Rectal smooth muscle tissue (tissue), 1 donor: Measurements from ENCODE around the gene FMO5.

Source experiments
- H3K27ac ChIP-seq: one replicate; pipeline ENCODE4 v1.7.0; 2013; ENCODE audit warnings: low read depth, low read length, inconsistent platforms
- H3K27me3 ChIP-seq: one replicate; pipeline ENCODE4 v1.7.0; 2013; ENCODE audit warnings: low read length; ENCODE audit not compliant: control insufficient read depth, insufficient read depth
- H3K36me3 ChIP-seq: one replicate; pipeline ENCODE4 v1.7.0; 2013; ENCODE audit warnings: low read length; ENCODE audit not compliant: control insufficient read depth, insufficient read depth
- H3K4me1 ChIP-seq: one replicate; pipeline ENCODE4 v1.7.0; 2013; ENCODE audit warnings: low read length; ENCODE audit not compliant: control insufficient read depth, insufficient read depth
- H3K4me3 ChIP-seq: one replicate; pipeline ENCODE4 v1.7.0; 2013; ENCODE audit warnings: low read length
- H3K9ac ChIP-seq: one replicate; pipeline ENCODE4 v1.7.0; 2013; ENCODE audit warnings: low read length

The FMO5 gene, protein sequence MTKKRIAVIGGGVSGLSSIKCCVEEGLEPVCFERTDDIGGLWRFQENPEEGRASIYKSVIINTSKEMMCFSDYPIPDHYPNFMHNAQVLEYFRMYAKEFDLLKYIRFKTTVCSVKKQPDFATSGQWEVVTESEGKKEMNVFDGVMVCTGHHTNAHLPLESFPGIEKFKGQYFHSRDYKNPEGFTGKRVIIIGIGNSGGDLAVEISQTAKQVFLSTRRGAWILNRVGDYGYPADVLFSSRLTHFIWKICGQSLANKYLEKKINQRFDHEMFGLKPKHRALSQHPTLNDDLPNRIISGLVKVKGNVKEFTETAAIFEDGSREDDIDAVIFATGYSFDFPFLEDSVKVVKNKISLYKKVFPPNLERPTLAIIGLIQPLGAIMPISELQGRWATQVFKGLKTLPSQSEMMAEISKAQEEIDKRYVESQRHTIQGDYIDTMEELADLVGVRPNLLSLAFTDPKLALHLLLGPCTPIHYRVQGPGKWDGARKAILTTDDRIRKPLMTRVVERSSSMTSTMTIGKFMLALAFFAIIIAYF

DNA sequence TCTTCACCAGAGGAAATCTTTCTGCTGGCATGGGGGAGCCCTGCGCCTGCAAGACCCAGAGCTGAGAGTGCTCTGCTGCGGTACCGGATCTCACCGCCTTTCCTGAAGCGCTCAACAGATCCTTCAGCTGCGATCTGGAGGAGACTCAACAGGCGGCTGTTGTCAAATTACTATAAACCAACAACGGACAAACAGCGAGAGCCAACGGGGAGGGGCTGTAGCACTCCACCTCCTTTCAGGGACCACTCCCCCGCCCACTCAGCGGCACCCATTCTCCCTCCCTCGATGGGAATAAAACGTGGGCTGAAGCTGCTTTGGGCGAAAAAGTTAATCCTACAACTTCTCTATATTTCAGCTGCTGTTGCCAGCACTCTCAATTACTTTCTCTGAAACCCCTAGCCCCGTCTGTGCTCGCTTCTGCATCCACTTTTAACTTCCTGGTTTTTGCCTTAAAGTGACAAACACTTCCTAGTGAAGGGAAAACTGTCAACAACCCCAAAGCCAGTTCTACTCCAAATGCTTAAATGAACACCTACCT is at the start of gene FMO5:
FMO5 (minus strand) TSS at position 147 of the 538 bp plus-strand sequence. CDS start 310 bp downstream, outside the sequence.
- peak within 1 kb of the TSS; percentile 29 for H3K9ac ChIP-seq
- no peaks in the 10 kb centered on the region for H3K36me3 ChIP-seq
- H3K4me1 ChIP-seq: no peaks in the 10 kb centered on the region
- H3K4me3 ChIP-seq: peak within 1 kb of the TSS; percentile 84
- peak within 1 kb of the TSS; percentile 59 for H3K27ac ChIP-seq
- H3K27me3 ChIP-seq: no peaks in the 10 kb centered on the region

DNA sequence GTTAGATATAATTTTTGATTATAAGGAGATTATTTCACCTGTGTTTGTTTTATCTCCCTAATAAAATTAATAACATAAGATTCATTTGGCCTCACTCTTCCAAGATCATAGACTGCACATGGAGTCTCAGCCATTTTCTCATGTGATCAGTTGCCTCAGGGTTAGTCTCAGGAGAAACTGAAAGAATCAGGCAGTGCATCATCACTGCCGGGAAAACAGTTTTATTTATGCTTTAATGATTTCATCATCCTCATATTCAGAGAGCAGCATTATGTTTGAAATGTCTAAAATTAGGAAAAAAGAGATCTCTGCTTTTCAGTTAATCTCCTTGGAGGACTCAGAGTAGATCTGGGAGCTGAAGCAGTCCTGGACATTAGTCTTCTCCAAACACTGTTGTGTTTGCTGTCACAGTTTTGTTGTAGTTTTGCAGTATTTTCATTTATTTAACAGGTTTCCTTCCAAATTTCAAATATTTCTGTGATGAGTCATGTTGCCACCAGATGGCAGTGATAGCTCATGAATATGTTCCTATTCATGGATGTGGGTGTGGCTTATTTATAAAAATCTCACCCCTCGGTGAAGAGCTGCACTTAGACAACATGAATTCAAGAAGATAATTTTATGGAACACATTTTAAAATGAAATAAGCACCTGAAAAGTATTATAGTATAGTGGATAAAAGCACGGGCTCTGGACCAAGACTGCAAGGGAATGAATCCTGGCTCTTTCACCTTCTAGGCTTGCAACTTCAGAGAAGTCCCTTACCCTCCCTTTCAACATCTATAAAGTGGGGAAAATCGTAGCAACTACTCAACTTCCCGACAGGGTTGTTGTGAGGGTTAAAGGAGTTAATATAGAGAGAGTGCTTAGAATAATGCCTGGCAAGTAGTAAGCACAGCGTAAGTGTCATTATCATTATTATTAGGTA is 48.5 kb upstream of the FMO5 start:
- no peaks in the 10 kb centered on the region for H3K27me3 ChIP-seq
- no peak overlapping the region for H3K27ac ChIP-seq
- peaks cover 16% of the 10 kb centered on the region for H3K36me3 ChIP-seq

DNA sequence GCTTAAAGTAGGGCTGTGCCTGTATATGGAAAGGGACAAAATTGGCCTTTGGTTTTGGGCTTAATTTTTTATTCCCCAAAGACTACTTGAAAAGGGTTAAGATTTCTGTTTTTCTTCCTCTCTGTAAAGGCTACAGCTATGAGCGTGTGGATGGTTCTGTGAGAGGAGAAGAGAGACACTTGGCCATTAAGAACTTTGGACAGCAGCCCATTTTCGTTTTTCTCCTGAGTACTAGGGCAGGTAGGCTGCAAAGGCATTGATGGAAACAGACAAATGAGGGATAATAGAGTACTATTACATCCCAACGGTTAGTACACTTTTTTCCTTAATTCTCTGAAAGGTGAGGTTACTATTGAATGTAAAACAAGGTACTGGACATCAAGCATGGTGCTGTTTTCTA is 46.9 kb upstream of the FMO5 start:
- H3K9ac ChIP-seq: no peak overlapping the region
- no peaks in the 10 kb centered on the region for H3K27me3 ChIP-seq
- no peaks in the 10 kb centered on the region for H3K4me1 ChIP-seq
- no peak overlapping the region for H3K27ac ChIP-seq
- H3K36me3 ChIP-seq: peaks cover 8% of the 10 kb centered on the region
- no peak overlapping the region for H3K4me3 ChIP-seq

More for the DNA sequence above, 48.5 kb upstream of the FMO5 start:
- H3K9ac ChIP-seq: no peak overlapping the region
- H3K4me1 ChIP-seq: no peaks in the 10 kb centered on the region
- H3K4me3 ChIP-seq: no peak overlapping the region

DNA sequence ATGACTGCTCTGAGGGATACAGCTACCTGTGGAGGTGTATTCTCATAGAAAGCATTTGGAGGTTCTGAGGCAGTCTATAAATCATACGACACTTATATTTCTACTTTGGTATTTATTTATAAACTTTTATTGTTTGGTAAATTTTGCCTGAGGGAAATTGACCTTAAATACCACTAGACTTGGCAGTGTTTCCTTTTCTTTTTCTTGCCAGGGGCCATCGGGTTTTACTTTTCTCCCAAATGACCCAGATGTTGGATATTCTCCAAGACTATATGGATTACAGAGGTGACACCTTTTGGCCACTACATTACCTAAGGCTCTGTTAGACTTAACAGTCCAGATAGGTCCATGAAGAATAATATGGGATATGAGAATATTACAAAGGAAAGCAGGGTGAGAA is 45.6 kb upstream of the FMO5 start:
- Histone ChIP-seq H3K9ac (no peak overlapping the region), H3K27me3 (no peaks in the 10 kb centered on the region), H3K27ac (no peak overlapping the region), H3K4me3 (no peak overlapping the region), H3K36me3 (no peaks in the 10 kb centered on the region), H3K4me1 (no peaks in the 10 kb centered on the region)

DNA sequence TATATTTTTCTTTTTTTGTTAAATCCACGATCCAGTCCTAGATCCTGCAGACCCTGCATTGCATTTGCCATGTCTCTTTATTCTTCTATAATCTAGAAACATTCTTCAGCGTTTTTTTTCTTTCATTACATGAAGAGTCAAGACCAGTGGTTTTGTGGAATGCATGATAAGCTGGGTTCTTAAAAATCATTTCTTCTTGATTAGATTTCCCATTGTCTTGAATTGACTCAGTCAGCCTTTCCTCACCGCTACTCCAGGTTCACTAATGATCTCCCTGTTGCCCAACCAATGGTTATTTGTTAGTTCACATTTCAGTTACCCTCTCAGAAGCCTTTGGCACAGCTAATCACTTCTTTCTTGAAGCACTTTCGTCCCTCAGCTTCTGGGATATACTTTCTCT is 42.6 kb upstream of the FMO5 start:
- H3K4me1 ChIP-seq: no peaks in the 10 kb centered on the region
- no peak overlapping the region for H3K4me3 ChIP-seq
- no peaks in the 10 kb centered on the region for H3K36me3 ChIP-seq
- H3K9ac ChIP-seq: no peak overlapping the region
- H3K27ac ChIP-seq: no peak overlapping the region
- H3K27me3 ChIP-seq: no peaks in the 10 kb centered on the region

DNA sequence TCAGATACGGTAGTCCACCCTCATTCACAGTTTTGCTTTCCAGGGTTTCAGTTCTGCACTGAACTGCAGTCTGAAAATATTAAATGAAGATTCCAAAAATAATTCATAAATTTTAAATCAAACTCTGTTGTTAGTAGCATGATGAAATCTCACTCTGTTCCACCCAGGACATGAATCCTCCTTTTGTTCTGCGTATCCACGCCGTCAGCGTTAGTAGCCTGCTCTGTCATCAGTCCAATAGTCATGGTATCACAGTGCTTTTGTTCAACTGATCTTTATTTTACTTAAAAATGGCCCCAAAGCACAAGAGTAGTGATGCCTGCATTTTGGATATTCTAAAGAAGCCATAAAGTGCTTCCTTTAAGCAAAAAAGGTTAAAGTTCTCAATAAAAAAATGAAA is 41.2 kb upstream of the FMO5 start:
- H3K36me3 ChIP-seq: no peaks in the 10 kb centered on the region
- no peak overlapping the region for H3K4me3 ChIP-seq
- no peak overlapping the region for H3K27ac ChIP-seq
- no peak overlapping the region for H3K9ac ChIP-seq
- no peaks in the 10 kb centered on the region for H3K4me1 ChIP-seq
- no peaks in the 10 kb centered on the region for H3K27me3 ChIP-seq

DNA sequence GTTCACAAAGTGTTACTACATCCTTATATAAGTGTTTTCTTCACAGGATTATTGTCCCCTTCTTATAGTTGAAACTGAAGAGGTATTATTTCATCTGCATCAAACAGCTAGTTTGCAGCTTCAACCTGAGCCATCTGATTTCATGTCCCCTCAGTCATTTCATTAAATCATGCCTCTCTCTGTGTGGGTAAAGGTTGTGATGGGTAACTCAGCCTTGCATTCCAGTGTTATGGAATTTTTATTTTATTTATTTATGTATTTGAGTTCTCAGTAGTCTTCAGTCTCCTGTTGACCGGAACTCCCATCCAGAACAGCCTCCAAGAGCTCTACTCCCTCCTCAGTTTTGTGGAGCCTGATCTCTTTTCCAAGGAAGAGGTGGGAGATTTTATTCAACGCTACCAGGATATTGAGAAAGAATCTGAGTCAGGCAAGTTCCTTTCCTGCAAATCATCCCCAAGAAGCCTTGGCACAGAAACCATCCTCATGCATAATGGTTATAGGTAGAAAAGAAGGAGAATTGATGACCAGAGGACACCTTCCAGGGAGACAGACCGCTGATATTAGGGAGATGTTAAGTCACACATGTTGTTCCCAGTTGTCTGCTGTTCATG is 39.1 kb upstream of the FMO5 start:
- no peaks in the 10 kb centered on the region for H3K36me3 ChIP-seq

DNA sequence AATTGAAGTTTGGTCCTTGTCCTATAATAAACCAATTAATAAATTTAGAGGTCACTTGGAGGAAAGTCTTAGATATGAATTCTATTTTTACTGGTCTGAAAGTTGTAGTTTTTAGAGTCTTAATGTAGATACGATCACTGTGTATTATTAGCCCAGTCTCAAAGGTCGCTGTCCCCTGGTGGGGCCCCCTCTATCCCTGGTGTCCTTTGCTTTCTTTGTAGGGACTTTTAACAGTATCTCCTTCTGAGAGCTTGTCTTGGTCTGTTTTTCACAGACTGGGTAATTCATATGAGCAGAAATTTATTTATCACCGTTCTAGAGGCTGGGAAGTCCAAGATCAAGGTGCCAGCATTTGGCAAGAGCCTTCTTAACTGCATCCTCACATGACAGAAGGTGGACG is 35.8 kb upstream of the FMO5 start:
- Histone ChIP-seq H3K36me3 (peaks cover 1% of the 10 kb centered on the region), H3K9ac (no peak overlapping the region), H3K4me1 (no peaks in the 10 kb centered on the region), H3K27me3 (no peaks in the 10 kb centered on the region), H3K4me3 (no peak overlapping the region), H3K27ac (no peak overlapping the region)

More for the DNA sequence above, 39.1 kb upstream of the FMO5 start:
- H3K9ac ChIP-seq: no peak overlapping the region
- H3K27me3 ChIP-seq: no peaks in the 10 kb centered on the region
- no peaks in the 10 kb centered on the region for H3K4me1 ChIP-seq
- no peak overlapping the region for H3K4me3 ChIP-seq
- H3K27ac ChIP-seq: no peak overlapping the region

DNA sequence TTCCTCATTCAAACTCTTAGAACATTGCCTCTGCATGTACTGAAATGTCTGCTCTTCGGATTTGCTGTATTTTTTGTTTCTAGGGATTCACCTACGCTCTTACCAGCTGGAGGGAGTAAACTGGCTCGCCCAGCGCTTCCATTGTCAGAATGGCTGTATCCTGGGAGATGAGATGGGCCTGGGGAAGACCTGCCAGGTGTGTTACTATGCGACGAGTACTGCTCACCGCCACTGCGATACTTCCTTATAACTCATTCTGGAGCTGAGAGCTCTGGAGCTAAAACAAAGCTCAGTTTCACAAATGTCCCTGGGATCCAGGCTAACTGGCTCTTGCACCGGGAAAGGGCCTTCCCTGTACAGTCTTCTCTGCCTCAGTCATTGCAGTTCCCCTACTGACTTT is 27.4 kb upstream of the FMO5 start:
- no peak overlapping the region for H3K4me3 ChIP-seq
- H3K27ac ChIP-seq: no peak overlapping the region
- peaks cover 5% of the 10 kb centered on the region for H3K36me3 ChIP-seq
- no peaks in the 10 kb centered on the region for H3K4me1 ChIP-seq
- no peaks in the 10 kb centered on the region for H3K27me3 ChIP-seq
- H3K9ac ChIP-seq: no peak overlapping the region

DNA sequence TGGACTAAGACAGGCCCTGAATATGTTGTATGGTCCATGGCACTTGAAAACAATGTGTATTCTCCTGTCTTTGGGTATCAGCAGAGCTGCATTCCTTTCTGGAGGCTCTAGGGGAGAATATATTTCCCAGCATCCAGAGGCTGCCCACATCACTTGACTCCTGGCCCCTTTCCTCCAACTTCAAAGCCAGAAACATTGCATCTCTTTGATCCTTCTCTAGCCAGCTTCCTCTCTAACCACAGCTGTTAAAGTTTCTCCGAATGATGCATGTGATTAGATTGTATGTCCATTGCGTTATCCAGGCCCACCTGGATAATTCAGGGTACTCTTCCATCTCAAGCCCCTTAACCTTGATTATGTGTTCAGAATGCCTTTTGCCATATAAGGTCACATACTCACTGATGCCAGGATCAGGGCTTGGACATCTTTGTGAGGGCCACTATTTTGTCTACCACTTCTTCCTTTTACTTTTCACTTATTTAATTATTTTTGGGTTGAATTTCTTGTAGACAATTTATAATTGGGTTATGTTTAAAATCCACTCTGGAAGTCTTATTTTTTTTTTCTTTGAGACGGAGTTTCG is 22.6 kb upstream of the FMO5 start:
- no peaks in the 10 kb centered on the region for H3K36me3 ChIP-seq
- no peak overlapping the region for H3K9ac ChIP-seq
- H3K27ac ChIP-seq: no peak overlapping the region
- no peaks in the 10 kb centered on the region for H3K27me3 ChIP-seq
- H3K4me3 ChIP-seq: no peak overlapping the region
- H3K4me1 ChIP-seq: peaks cover 8% of the 10 kb centered on the region

DNA sequence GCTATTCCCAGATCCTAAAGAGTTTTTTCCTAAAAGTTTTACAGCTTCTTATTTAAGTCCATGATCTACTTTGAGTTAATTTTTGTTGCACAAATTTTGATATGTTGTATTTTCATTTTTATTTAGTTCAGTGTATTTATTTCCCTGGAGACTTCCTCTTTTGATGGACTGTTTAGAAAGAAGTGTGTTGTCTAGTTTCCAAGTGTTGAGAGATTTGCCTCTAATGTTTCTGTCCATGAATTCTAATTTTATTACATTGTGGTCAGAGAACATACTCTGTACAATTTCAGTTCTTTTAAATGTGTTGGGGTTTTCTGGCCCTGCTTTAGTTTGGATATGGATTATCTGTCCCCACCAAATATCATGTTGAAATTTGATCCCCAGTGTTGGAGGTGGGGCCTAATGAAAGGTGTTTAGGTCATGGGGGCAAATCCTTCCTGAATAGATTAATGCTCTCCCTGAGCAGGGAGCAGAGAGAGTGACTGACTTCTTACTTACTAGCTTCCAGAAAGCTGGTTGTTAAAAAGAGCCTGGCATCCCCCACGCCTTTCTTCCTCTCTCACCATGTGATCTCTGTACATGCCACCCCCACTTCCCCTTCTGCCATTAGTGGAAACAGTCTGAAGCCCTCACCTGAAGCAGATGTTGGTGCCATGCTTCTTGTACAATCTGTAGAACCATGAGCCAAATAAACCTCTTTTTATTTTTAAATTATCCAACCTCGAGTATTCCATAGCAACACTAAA is 21.9 kb upstream of the FMO5 start:
- peaks cover 8% of the 10 kb centered on the region for H3K4me1 ChIP-seq
- no peaks in the 10 kb centered on the region for H3K36me3 ChIP-seq
- no peak overlapping the region for H3K27ac ChIP-seq
- H3K9ac ChIP-seq: no peak overlapping the region
- no peak overlapping the region for H3K4me3 ChIP-seq
- no peaks in the 10 kb centered on the region for H3K27me3 ChIP-seq
